ENCODE results near the gene TESK2. TPM values are rescaled to one million over a fixed set of nuclear protein-coding genes. Genes with fewer than 3 reads are reported as not detected.
"Not testable (repeated sequence)": the region's sequence is repeated elsewhere in the genome, so short reads cannot be mapped to it uniquely, and the experiment has no call there.

Gene TESK2
- total and polyA plus RNA-seq, 2 donors from 2014 or later, result 1.6 to 2.7 TPM

- FAIRE-seq (no peak), DNase-seq (no peak)
- intact Hi-C loops (cut with DNase I), result no loop called here
- no peaks in the 10 kb centered on the region for H3K27me3 ChIP-seq (ENCODE audit: control insufficient read depth, insufficient read depth, low read length)
- no peak overlapping the region for H3K4me3 ChIP-seq (ENCODE audit: low read length in 3 of 3)
- no peak overlapping the region for H3K9ac ChIP-seq (ENCODE audit: low read length in 3 of 3)
- H3K9me3 ChIP-seq (ENCODE audit: control insufficient read depth in 2 of 3, insufficient read depth in 1 of 3, low read length in 3 of 3), result no peaks in the 10 kb centered on the region
- H3K36me3 ChIP-seq (ENCODE audit: control insufficient read depth in 2 of 3, insufficient read depth in 3 of 3, low read length in 3 of 3), result no peaks in the 10 kb centered on the region
- TF ChIP-seq CTCF (IDR thresholded peaks at IDR 0.05; ENCODE audit: borderline replicate concordance, extremely low read depth, insufficient read depth), result no peak
- no peaks in the 10 kb centered on the region for H3K4me1 ChIP-seq (ENCODE audit: control insufficient read depth in 2 of 3, insufficient read depth in 2 of 3, low read depth in 1 of 3, low read length in 3 of 3)
- H3K27ac ChIP-seq (ENCODE audit: low read depth in 2 of 2, low read length in 2 of 2), result no peak overlapping the region
Measured at GRCh38 chr1:45385302-45385701, 105.7 kb downstream of the TESK2 start.

GRCh38 chr1:45384213-45384612 lies 106.8 kb downstream of the TESK2 start:
- H3K4me3 ChIP-seq (ENCODE audit: low read length in 3 of 3); H3K27me3 ChIP-seq (ENCODE audit: control insufficient read depth, insufficient read depth, low read length); FAIRE-seq; H3K36me3 ChIP-seq (ENCODE audit: control insufficient read depth in 2 of 3, insufficient read depth in 3 of 3, low read length in 3 of 3); H3K27ac ChIP-seq (ENCODE audit: low read depth in 2 of 2, low read length in 2 of 2); intact Hi-C loops (cut with DNase I); DNase-seq; H3K4me1 ChIP-seq (ENCODE audit: control insufficient read depth in 2 of 3, insufficient read depth in 2 of 3, low read depth in 1 of 3, low read length in 3 of 3); H3K9ac ChIP-seq (ENCODE audit: low read length in 3 of 3); H3K9me3 ChIP-seq (ENCODE audit: control insufficient read depth in 2 of 3, insufficient read depth in 1 of 3, low read length in 3 of 3): not testable (repeated sequence)

GRCh38 chr1:45383191-45383590 lies 107.8 kb downstream of the TESK2 start:
- intact Hi-C loops (cut with DNase I), result no loop called here
- Histone ChIP-seq H3K4me1 (ENCODE audit: control insufficient read depth in 2 of 3, insufficient read depth in 2 of 3, low read depth in 1 of 3, low read length in 3 of 3) (no peaks in the 10 kb centered on the region), H3K4me3 (ENCODE audit: low read length in 3 of 3) (no peak overlapping the region), H3K27me3 (ENCODE audit: control insufficient read depth, insufficient read depth, low read length) (no peaks in the 10 kb centered on the region), H3K27ac (ENCODE audit: low read depth in 2 of 2, low read length in 2 of 2) (no peak overlapping the region), H3K9ac (ENCODE audit: low read length in 3 of 3) (no peak overlapping the region), H3K9me3 (ENCODE audit: control insufficient read depth in 2 of 3, insufficient read depth in 1 of 3, low read length in 3 of 3) (no peaks in the 10 kb centered on the region), H3K36me3 (ENCODE audit: control insufficient read depth in 2 of 3, insufficient read depth in 3 of 3, low read length in 3 of 3) (no peaks in the 10 kb centered on the region)
- DNase-seq (no peak), FAIRE-seq (no peak)
- no peak for TF ChIP-seq CTCF (IDR thresholded peaks at IDR 0.05; ENCODE audit: borderline replicate concordance, extremely low read depth, insufficient read depth)

- no peaks in the 10 kb centered on the region for H3K36me3 ChIP-seq (ENCODE audit: control insufficient read depth in 2 of 3, insufficient read depth in 3 of 3, low read length in 3 of 3)
- H3K27ac ChIP-seq (ENCODE audit: low read depth in 2 of 2, low read length in 2 of 2), result no peak overlapping the region
- no peak overlapping the region for H3K4me3 ChIP-seq (ENCODE audit: low read length in 3 of 3)
- H3K27me3 ChIP-seq (ENCODE audit: control insufficient read depth, insufficient read depth, low read length), result no peaks in the 10 kb centered on the region
- H3K4me1 ChIP-seq (ENCODE audit: control insufficient read depth in 2 of 3, insufficient read depth in 2 of 3, low read depth in 1 of 3, low read length in 3 of 3), result no peaks in the 10 kb centered on the region
- TF ChIP-seq CTCF (IDR thresholded peaks at IDR 0.05; ENCODE audit: borderline replicate concordance, extremely low read depth, insufficient read depth), result no peak
- FAIRE-seq (no peak), DNase-seq (no peak)
- intact Hi-C loops (cut with DNase I), result no loop called here
- no peak overlapping the region for H3K9ac ChIP-seq (ENCODE audit: low read length in 3 of 3)
- no peaks in the 10 kb centered on the region for H3K9me3 ChIP-seq (ENCODE audit: control insufficient read depth in 2 of 3, insufficient read depth in 1 of 3, low read length in 3 of 3)
Measured at GRCh38 chr1:45381243-45381642, 109.7 kb downstream of the TESK2 start.
